Stimulated activated naive CD8-positive, alpha-beta T cell treated with anti-CD3 and anti-CD28 coated beads, Interleukin-15, Interleukin-2, amounts not matched to agents 100 ng/mL and 50 ng/mL, for 24 hours (primary cell): ENCODE results near the gene KANK2.

Experiments
- H3K27ac Mint-ChIP-seq: one replicate; pipeline ENCODE4 v1.8.0; 2021; ENCODE audit warnings: mild to moderate bottlenecking, mixed read lengths
- H3K27me3 Mint-ChIP-seq: one replicate; pipeline ENCODE4 v1.8.0; 2021; ENCODE audit warnings: mixed read lengths
- H3K36me3 Mint-ChIP-seq: one replicate; pipeline ENCODE4 v1.8.0; 2021; ENCODE audit warnings: low read depth, mixed read lengths
- H3K4me1 Mint-ChIP-seq: one replicate; pipeline ENCODE4 v1.8.0; 2021; ENCODE audit warnings: low read depth, mixed read lengths
- H3K4me3 Mint-ChIP-seq: one replicate; pipeline ENCODE4 v1.8.0; 2021; ENCODE audit warnings: mild to moderate bottlenecking, mixed read lengths
- H3K9me3 Mint-ChIP-seq: one replicate; pipeline ENCODE4 v1.8.0; 2021; ENCODE audit warnings: mixed read lengths

KANK2 gene

GRCh38 chr19:11205939-11206570 lies 8.7 kb upstream of the KANK2 start:
- Mint-ChIP-seq H3K4me1 (no peaks in the 10 kb centered on the region), H3K9me3 (peaks cover 5% of the 10 kb centered on the region), H3K27ac (peak overlapping the region; percentile 28), H3K4me3 (no peak overlapping the region), H3K36me3 (peaks cover 4% of the 10 kb centered on the region), H3K27me3 (peaks cover 4% of the 10 kb centered on the region)

- no peaks in the 10 kb centered on the region for H3K36me3 Mint-ChIP-seq
- H3K4me1 Mint-ChIP-seq, result no peaks in the 10 kb centered on the region
- peaks cover 4% of the 10 kb centered on the region for H3K27me3 Mint-ChIP-seq
- H3K27ac Mint-ChIP-seq, result no peak overlapping the region
- no peak overlapping the region for H3K4me3 Mint-ChIP-seq
- H3K9me3 Mint-ChIP-seq, result no peaks in the 10 kb centered on the region
These were observed 7.6 kb upstream of the KANK2 start for GRCh38 chr19:11204943-11205349.

GRCh38 chr19:11204076-11204602 lies 6.8 kb upstream of the KANK2 start:
- Mint-ChIP-seq H3K36me3 (no peaks in the 10 kb centered on the region), H3K27ac (no peak overlapping the region), H3K9me3 (no peaks in the 10 kb centered on the region), H3K4me1 (no peaks in the 10 kb centered on the region), H3K4me3 (no peak overlapping the region), H3K27me3 (peaks cover 7% of the 10 kb centered on the region)

GRCh38 chr19:11203194-11204075 lies 6.1 kb upstream of the KANK2 start:
- H3K9me3 Mint-ChIP-seq, result no peaks in the 10 kb centered on the region
- H3K27ac Mint-ChIP-seq, result no peak overlapping the region
- H3K36me3 Mint-ChIP-seq, result no peaks in the 10 kb centered on the region
- no peaks in the 10 kb centered on the region for H3K4me1 Mint-ChIP-seq
- peaks cover 7% of the 10 kb centered on the region for H3K27me3 Mint-ChIP-seq
- no peak overlapping the region for H3K4me3 Mint-ChIP-seq

GRCh38 chr19:11202488-11203193 lies 5.3 kb upstream of the KANK2 start:
- Mint-ChIP-seq H3K27ac (no peak overlapping the region), H3K4me3 (no peak overlapping the region), H3K36me3 (no peaks in the 10 kb centered on the region), H3K9me3 (no peaks in the 10 kb centered on the region), H3K27me3 (peaks cover 7% of the 10 kb centered on the region), H3K4me1 (no peaks in the 10 kb centered on the region)

- Mint-ChIP-seq H3K4me1 (no peaks in the 10 kb centered on the region), H3K4me3 (no peak overlapping the region), H3K36me3 (no peaks in the 10 kb centered on the region), H3K27ac (no peak overlapping the region), H3K9me3 (no peaks in the 10 kb centered on the region), H3K27me3 (peaks cover 7% of the 10 kb centered on the region)
These were observed 4.4 kb upstream of the KANK2 start for GRCh38 chr19:11201791-11202190.

GRCh38 chr19:11200931-11201330 lies 3.6 kb upstream of the KANK2 start:
- H3K27me3 Mint-ChIP-seq, result peaks cover 14% of the 10 kb centered on the region
- H3K4me1 Mint-ChIP-seq, result peaks cover 3% of the 10 kb centered on the region
- no peaks in the 10 kb centered on the region for H3K36me3 Mint-ChIP-seq
- no peak overlapping the region for H3K27ac Mint-ChIP-seq
- H3K4me3 Mint-ChIP-seq, result no peak overlapping the region
- H3K9me3 Mint-ChIP-seq, result no peaks in the 10 kb centered on the region

- Mint-ChIP-seq H3K27ac (no peak overlapping the region), H3K4me1 (peaks cover 3% of the 10 kb centered on the region), H3K36me3 (no peaks in the 10 kb centered on the region), H3K27me3 (peaks cover 19% of the 10 kb centered on the region), H3K9me3 (no peaks in the 10 kb centered on the region), H3K4me3 (no peak overlapping the region)
These were observed 2.8 kb upstream of the KANK2 start for GRCh38 chr19:11200015-11200574.

- H3K36me3 Mint-ChIP-seq, result no peaks in the 10 kb centered on the region
- H3K9me3 Mint-ChIP-seq, result no peaks in the 10 kb centered on the region
- no peak overlapping the region for H3K4me3 Mint-ChIP-seq
- H3K27ac Mint-ChIP-seq, result no peak overlapping the region
- H3K4me1 Mint-ChIP-seq, result peaks cover 3% of the 10 kb centered on the region
- peaks cover 18% of the 10 kb centered on the region for H3K27me3 Mint-ChIP-seq
These were observed 2.2 kb upstream of the KANK2 start for GRCh38 chr19:11199517-11199916.

GRCh38 chr19:11198769-11199424 lies 1.6 kb upstream of the KANK2 start:
- no peaks in the 10 kb centered on the region for H3K9me3 Mint-ChIP-seq
- no peak overlapping the region for H3K27ac Mint-ChIP-seq
- no peaks in the 10 kb centered on the region for H3K36me3 Mint-ChIP-seq
- H3K27me3 Mint-ChIP-seq, result peaks cover 15% of the 10 kb centered on the region
- no peak overlapping the region for H3K4me3 Mint-ChIP-seq
- H3K4me1 Mint-ChIP-seq, result peaks cover 3% of the 10 kb centered on the region

- peak overlapping the region; percentile 73 for H3K4me3 Mint-ChIP-seq
- no peaks in the 10 kb centered on the region for H3K36me3 Mint-ChIP-seq
- H3K27ac Mint-ChIP-seq, result no peak overlapping the region
These were observed 810 bp upstream of the KANK2 start for GRCh38 chr19:11198175-11198534.

GRCh38 chr19:11196406-11197287 lies 698 bp downstream of the KANK2 start:
- H3K36me3 Mint-ChIP-seq, result no peaks in the 10 kb centered on the region
- H3K27ac Mint-ChIP-seq, result no peak overlapping the region
- peaks cover 15% of the 10 kb centered on the region for H3K27me3 Mint-ChIP-seq
- peaks cover 3% of the 10 kb centered on the region for H3K4me1 Mint-ChIP-seq
- H3K4me3 Mint-ChIP-seq, result peak overlapping the region; percentile 54
- no peaks in the 10 kb centered on the region for H3K9me3 Mint-ChIP-seq

More at GRCh38 chr19:11198175-11198534, 810 bp upstream of the KANK2 start:
- Mint-ChIP-seq H3K27me3 (peaks cover 15% of the 10 kb centered on the region), H3K9me3 (no peaks in the 10 kb centered on the region), H3K4me1 (peaks cover 3% of the 10 kb centered on the region)

- no peak overlapping the region for H3K4me3 Mint-ChIP-seq
- H3K27me3 Mint-ChIP-seq, result peaks cover 15% of the 10 kb centered on the region
- H3K9me3 Mint-ChIP-seq, result no peaks in the 10 kb centered on the region
- H3K36me3 Mint-ChIP-seq, result no peaks in the 10 kb centered on the region
- H3K4me1 Mint-ChIP-seq, result peaks cover 3% of the 10 kb centered on the region
- no peak overlapping the region for H3K27ac Mint-ChIP-seq
These were observed 1.7 kb downstream of the KANK2 start for GRCh38 chr19:11195681-11196080.
